GM23248 (cell line): ENCODE results near the gene SLC38A8.

Experiments used
- EZH2 ChIP-seq: fragments of 200-600 bp; sonication (generic); IDR thresholded peaks from 2 replicates; pipeline ENCODE4 v1.6.1; 2018; ENCODE audit warnings: antibody characterized with exemption, mild to moderate bottlenecking; ENCODE audit not compliant: insufficient read depth, poor library complexity, severe bottlenecking
- EZH2phosphoT487 ChIP-seq: fragments of 200-600 bp; sonication (generic); IDR thresholded peaks from 2 replicates; pipeline ENCODE4 v1.6.1; 2018; ENCODE audit warnings: antibody characterized with exemption, moderate library complexity, mild to moderate bottlenecking, low read depth; ENCODE audit not compliant: insufficient read depth

GRCh38 chr16:83996481-83997252, 45.9 kb downstream of the SLC38A8 start:
- TF ChIP-seq EZH2 (no peak), EZH2phosphoT487 (no peak)
